ENCODE results near the gene HDDC2.

DNA sequence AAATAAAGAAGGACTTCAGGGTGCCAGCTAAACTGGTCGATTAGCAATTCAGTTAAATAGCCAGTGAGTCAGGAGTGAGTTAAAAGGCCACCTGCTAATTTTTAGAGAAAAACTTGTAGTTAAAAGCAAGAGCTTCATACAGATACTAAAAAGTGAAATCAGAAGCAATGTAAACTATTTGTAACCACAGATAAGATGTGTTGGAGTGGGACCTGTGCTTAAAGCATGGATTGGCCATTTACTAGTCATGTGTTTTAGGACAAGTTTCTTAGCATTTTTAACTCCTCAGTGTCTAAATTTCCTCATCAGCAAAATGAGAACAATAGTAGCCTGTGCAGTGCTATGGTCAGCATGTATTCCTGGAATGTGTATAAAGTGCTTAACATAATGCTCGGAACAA, 23.8 kb upstream of the HDDC2 start:
- TF ChIP-seq, protein P1, sequence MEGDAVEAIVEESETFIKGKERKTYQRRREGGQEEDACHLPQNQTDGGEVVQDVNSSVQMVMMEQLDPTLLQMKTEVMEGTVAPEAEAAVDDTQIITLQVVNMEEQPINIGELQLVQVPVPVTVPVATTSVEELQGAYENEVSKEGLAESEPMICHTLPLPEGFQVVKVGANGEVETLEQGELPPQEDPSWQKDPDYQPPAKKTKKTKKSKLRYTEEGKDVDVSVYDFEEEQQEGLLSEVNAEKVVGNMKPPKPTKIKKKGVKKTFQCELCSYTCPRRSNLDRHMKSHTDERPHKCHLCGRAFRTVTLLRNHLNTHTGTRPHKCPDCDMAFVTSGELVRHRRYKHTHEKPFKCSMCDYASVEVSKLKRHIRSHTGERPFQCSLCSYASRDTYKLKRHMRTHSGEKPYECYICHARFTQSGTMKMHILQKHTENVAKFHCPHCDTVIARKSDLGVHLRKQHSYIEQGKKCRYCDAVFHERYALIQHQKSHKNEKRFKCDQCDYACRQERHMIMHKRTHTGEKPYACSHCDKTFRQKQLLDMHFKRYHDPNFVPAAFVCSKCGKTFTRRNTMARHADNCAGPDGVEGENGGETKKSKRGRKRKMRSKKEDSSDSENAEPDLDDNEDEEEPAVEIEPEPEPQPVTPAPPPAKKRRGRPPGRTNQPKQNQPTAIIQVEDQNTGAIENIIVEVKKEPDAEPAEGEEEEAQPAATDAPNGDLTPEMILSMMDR (IDR thresholded peaks at IDR 0.05) = no peak
- no peak for TF ChIP-seq POLR2A (IDR thresholded peaks at IDR 0.05)

Data from heart left ventricle (tissue), 13 donors.